GM21360 (cell line): ENCODE data around the gene MGMT.

ENCODE experiments used
- ATAC-seq: cut with Tn5 transposase; IDR thresholded peaks from one replicate; pipeline ENCODE4 v1.9.1; 2021; ENCODE audit warnings: mild to moderate bottlenecking, moderate library complexity; ENCODE audit not compliant: unreplicated experiment

Gene MGMT

DNA sequence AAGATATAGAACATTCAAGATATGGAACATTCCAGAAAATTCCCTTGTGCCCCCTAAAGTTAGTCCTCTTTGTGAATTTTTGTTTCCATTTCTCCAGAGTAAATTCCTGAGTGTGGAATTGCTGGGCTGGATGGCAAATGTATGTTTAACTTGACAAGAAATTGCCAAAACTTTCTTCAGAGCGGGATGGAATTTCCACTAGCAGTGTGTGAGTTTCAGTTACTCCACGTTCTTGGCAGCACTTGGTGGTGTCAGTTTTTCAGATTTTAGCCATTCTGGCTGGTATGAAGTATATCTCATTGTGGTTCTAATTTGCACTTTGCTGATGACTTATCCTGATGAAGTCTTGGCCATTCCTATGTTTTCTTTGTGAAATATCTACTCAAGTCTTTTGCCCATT is 71.2 kb downstream of the MGMT start:
- ATAC-seq: no peak

GRCh38 chr10:129541200-129541599 is 74.2 kb downstream of the MGMT start:
- no peak for ATAC-seq

- no peak for ATAC-seq
These were observed 74.9 kb downstream of the MGMT start for GRCh38 chr10:129541748-129542487.

DNA sequence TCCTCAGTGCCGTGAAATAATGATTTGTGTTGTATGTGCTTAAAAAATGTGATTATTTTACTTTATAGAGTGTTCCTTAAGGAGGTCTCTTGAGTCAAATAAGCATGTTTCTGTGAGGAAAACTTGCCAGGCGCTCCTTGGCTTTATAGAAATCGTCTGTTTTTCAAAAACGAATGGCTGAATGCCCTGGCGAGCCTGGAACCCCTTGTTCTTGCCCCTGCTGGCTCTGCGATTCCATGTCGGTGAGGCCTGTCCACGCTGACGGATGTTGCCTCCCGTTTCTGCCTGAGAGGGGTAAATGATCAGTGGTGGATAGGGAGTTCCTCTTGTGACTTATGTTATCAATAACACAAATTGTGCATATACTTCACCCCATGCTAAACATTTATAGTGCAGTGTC is 75.5 kb downstream of the MGMT start:
- no peak for ATAC-seq

GRCh38 chr10:129544205-129545202 is 77.5 kb downstream of the MGMT start:
- no peak for ATAC-seq

GRCh38 chr10:129545261-129545660 is 78.2 kb downstream of the MGMT start:
- ATAC-seq: no peak

DNA sequence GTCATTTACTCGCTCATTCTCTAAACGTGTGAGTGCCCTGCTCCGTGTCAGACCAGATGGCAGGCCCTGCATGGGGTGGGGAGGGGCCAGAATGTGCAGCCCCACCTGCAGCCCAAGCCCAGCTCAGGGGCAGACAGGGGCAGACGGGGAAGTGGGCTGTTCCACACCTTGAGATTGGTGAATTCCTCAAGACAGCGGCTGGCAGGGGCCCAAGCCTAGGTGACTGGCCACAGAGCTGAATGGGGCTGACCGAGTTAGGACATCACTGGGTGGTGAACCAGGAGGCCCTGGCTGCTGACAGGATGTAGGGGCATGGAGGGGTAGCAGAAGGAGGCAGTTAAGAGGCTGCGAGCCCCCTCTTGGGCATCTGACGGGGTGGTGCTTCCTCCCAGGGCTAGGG is 79.1 kb downstream of the MGMT start:
- no peak for ATAC-seq

GRCh38 chr10:129547608-129548007 is 80.6 kb downstream of the MGMT start:
- ATAC-seq: no peak

DNA sequence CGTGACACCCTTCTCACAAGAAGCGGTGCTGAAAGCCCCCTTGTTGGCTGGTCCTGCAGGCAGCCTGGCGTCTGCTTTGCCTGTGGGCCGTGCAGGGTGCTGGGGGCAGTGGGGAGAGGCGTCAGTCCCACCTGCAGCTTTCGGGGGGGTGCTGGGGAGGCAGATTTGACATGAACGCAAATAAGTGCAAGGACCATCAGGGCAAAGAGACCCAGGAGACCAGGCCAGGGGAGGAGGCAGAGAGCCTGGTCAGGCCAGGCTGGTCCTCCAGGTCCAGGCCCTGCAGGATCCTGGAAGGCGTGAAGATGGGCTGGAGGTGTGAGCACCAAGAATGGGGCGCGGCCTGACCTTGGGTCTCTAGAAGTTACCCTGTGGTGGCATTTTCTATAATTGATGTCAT is 81.6 kb downstream of the MGMT start:
- ATAC-seq: no peak

DNA sequence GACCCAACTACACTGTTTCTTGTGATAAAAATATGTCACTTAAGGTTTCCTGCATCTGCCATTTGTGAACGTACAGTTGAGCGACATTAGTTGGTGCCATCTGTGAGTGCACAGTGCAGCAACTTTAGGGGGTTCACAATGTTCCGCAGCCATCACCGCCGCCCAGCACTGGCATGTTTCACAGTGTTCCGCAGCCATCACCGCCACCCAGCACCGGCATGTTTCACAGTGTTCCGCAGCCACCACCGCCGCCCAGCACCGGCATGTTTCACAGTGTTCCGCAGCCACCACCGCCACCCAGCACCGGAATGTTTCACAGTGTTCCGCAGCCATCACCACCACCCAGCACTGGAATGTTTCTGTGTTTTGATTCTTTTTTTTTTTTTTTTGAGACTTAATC is 83.0 kb downstream of the MGMT start:
- no peak for ATAC-seq

DNA sequence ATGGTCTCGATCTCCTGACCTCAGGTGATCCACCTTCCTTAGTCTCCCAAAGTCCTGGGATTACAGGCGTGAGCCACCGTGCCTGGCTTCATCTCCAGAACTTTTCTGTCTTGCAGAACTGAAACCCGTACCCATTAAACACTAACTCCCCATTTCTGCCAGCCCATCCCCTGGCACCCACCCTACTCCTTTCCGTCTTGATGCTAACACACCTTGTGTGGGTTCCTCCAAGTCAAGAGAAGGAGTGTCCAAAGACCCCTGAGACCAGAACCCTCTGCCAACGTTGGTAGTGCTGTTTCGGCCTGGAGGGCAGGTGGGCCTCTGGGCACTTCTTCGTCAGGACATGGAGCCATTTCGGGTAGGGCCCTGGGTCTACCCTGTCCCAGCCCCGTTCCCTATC is 83.6 kb downstream of the MGMT start:
- ATAC-seq: no peak

DNA sequence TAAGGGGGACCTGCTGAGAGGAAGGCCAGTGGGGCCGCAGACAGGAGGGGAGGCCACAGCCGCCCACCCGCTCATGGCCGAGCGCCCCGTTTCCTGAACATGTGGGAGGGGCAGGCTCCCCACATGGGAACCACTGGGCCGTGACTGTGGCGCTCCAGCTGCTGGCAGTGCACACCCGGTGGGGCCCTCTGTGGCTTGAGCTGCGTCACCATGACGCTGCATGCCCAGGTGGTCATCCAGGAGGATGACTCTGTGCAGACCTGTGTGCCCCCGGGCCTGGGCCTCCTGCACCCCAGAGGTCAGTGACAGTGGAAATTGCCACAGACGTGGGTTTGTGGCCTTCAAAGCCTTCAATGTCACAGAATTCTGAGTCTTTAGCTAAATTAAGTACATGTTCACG is 85.1 kb downstream of the MGMT start:
- peak; percentile 77 for ATAC-seq

- ATAC-seq: no peak
These were observed 86.9 kb downstream of the MGMT start for GRCh38 chr10:129553928-129554327.

DNA sequence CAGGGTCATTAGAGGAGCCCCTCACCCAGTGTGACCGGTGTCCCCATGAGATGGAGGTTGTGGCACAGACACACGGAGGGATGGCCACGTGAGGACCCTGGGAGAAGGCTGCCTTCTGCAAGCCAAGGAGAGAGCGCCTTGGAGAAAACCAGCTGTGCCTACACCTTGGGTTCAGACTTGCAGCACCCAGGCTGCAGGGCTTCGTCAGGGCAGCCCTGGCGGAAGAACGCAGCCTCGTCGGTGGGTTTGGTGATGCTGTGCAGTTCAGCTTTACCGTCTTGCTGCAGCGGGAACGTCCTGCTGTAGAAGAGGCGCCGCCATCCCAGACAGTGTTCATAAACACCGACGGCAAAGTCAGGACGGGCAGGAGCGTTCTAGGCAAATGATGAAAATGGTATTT is 89.3 kb downstream of the MGMT start:
- no peak for ATAC-seq

DNA sequence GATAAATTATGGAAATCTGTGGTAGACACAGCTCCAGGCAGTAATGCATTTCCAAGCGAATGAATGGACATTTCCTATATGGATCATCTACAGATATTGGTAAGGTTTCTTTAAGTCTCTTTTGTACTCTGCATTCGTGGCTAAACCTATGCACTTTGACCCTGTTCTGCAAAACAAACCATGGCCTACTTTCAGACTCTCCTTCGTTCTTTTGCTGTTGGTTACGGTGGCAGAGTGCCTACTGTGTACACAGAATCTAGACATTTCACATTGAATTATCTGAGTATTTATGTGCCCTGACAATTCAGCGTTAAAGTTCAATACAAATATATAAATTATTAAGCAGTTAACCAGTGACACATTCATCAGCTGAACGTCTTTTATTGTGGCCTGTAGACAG is 93.3 kb downstream of the MGMT start:
- ATAC-seq: no peak

DNA sequence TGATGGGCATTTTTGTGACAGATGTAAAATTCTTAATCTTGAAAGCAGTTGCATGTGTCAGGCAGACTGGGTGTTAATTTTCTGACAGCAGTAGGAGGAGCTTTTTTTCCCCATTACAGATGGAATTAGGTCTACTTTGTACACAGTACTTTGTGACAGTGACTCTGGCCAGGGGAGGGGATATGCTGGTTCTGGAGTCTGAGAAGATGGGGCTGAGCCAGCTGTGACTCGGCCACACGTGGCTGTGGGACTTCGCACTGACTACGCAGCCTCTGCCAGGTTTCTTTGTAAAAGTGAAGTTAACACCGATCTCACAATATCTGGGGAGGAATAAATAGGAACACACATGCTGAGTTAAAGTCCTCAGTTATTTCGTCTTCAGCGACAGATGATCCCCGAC is 95.4 kb downstream of the MGMT start:
- ATAC-seq: no peak

GRCh38 chr10:129564923-129565322 is 97.9 kb downstream of the MGMT start:
- no peak for ATAC-seq

GRCh38 chr10:129568583-129569344 is 101.7 kb downstream of the MGMT start:
- no peak for ATAC-seq

DNA sequence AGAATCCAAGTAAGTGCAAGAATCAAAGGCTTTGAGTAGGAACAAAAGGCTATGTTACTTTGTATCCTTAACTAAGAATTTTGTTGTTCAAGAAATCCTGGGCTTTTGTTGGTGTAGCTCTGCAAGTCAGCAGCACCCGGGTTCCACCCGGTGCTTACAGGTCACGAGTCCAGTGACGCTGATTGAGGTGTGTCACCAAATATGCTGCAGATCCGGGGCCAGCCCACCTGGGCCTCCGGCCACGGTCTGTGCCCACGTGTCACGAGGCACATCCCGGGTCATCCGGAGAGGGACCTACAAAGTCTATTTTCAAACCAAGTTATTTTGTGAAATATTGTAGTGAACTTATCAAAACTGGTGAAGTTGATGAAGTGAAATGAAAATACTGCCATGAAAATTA is 103.1 kb downstream of the MGMT start:
- no peak for ATAC-seq

DNA sequence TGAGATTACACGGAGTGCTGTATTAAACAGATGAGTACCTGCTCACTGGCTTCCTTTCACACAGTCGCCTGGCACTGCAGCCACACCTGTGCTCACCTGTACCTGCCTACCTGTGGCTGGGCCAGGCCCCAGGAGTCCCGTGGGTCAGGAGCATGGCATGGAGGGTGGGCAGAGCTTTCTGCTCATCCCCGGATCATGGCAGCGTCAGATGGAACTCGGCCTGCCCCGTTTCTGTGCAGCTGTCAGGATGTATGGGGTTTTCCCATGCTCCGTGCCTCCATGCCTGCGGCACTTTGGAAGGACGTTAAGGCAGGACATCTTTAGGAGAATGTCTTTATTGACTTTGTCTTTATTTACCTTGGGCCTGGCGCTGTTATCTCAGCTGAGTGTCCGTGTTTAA is 112.2 kb downstream of the MGMT start:
- ATAC-seq: no peak

GRCh38 chr10:129580010-129580409 is 113.0 kb downstream of the MGMT start:
- ATAC-seq: no peak
